ENCODE measurements around the gene CTIF. TPM values are rescaled to one million over a fixed set of nuclear protein-coding genes. Genes with fewer than 3 reads are reported as not detected.

The CTIF gene
- total and polyA plus RNA-seq, 4 donors, result 12.2 to 45.7 (median 32.6) TPM

DNA sequence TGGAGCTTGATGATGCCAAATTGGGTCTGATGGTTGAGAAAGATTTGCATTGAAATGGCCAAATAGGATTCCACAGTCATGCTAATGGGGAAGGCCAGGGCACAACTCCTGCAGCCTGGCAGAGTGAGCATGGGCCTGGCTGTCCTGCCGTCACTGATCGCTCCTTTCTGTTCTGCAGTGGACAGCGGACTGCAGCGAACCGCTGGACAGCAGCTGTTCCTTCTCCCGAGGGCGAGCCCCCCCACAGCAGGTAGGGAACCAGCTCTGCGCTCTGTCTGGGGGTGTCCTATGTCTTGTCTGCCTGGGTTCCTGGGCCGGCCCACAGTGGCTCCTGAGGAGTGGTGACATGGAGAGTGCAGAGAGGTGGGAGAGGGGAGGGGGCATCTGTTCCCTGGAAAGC lies 97.6 kb downstream of the CTIF start:
- Histone ChIP-seq H3K27ac (ENCODE audit: low read depth in 1 of 2, low read length in 1 of 2) (no peak overlapping the region), H3K4me3 (no peak overlapping the region), H3K9me3 (ENCODE audit: control insufficient read depth in 4 of 4, insufficient read depth in 3 of 4, low read length in 3 of 4) (no peaks in the 10 kb centered on the region), H3K4me1 (ENCODE audit: control insufficient read depth in 5 of 5, insufficient read depth in 5 of 5, low read length in 5 of 5) (peaks cover 0 to 2% (median 0%) of the 10 kb centered on the region in 5 donors), H3K27me3 (ENCODE audit: control insufficient read depth in 3 of 3, insufficient read depth in 3 of 3, low read length in 2 of 3) (no peaks in the 10 kb centered on the region), H3K9ac (ENCODE audit: insufficient read depth in 1 of 2, low read length in 2 of 2) (no peak overlapping the region), H3K36me3 (ENCODE audit: control insufficient read depth in 4 of 4, insufficient read depth in 4 of 4, low read length in 4 of 4) (peaks cover 0 to 16% (median 3%) of the 10 kb centered on the region in 4 donors)
- WGBS, 2 donors, result 96 to 97% methylated on average over 9 of the region's 9 CpGs
- ATAC-seq (ENCODE audit: insufficient read depth, low FRiP score) (no peak), DNase-seq (no peak)
- TF ChIP-seq CTCF (IDR thresholded peaks at IDR 0.05; ENCODE audit: control extremely low read depth, extremely low read depth), result no peak

- ATAC-seq (ENCODE audit: insufficient read depth, low FRiP score), result no peak
- WGBS, 2 donors, result 94% methylated on average over 20 of the region's 20 CpGs
- no peak for TF ChIP-seq CTCF (IDR thresholded peaks at IDR 0.05; ENCODE audit: control extremely low read depth, extremely low read depth)
Measured at GRCh38 chr18:48637081-48637990, 98.5 kb downstream of the CTIF start.

GRCh38 chr18:48638451-48638850 lies 99.6 kb downstream of the CTIF start:
- WGBS, 2 donors, result 94 to 97% methylated on average over 8 of the region's 8 CpGs
- DNase-seq, result no peak

More at GRCh38 chr18:48637081-48637990, 98.5 kb downstream of the CTIF start:
- Histone ChIP-seq H3K9ac (ENCODE audit: insufficient read depth in 1 of 2, low read length in 2 of 2) (no peak overlapping the region), H3K9me3 (ENCODE audit: control insufficient read depth in 4 of 4, insufficient read depth in 3 of 4, low read length in 3 of 4) (no peaks in the 10 kb centered on the region), H3K27ac (ENCODE audit: low read depth in 1 of 2, low read length in 1 of 2) (no peak overlapping the region), H3K36me3 (ENCODE audit: control insufficient read depth in 4 of 4, insufficient read depth in 4 of 4, low read length in 4 of 4) (peaks cover 0 to 12% (median 3%) of the 10 kb centered on the region in 4 donors), H3K27me3 (ENCODE audit: control insufficient read depth in 3 of 3, insufficient read depth in 3 of 3, low read length in 2 of 3) (no peaks in the 10 kb centered on the region), H3K4me1 (ENCODE audit: control insufficient read depth in 5 of 5, insufficient read depth in 5 of 5, low read length in 5 of 5) (peaks cover 0 to 2% (median 0%) of the 10 kb centered on the region in 5 donors), H3K4me3 (no peak overlapping the region)
- no peak for DNase-seq

More at GRCh38 chr18:48638451-48638850, 99.6 kb downstream of the CTIF start:
- H3K27me3 ChIP-seq (ENCODE audit: control insufficient read depth in 3 of 3, insufficient read depth in 3 of 3, low read length in 2 of 3), result no peaks in the 10 kb centered on the region
- H3K36me3 ChIP-seq (ENCODE audit: control insufficient read depth in 4 of 4, insufficient read depth in 4 of 4, low read length in 4 of 4), result peaks cover 0 to 12% (median 0%) of the 10 kb centered on the region in 4 donors
- H3K9me3 ChIP-seq (ENCODE audit: control insufficient read depth in 4 of 4, insufficient read depth in 3 of 4, low read length in 3 of 4), result no peaks in the 10 kb centered on the region
- H3K4me3 ChIP-seq, result no peak overlapping the region
- no peak overlapping the region for H3K27ac ChIP-seq (ENCODE audit: low read depth in 1 of 2, low read length in 1 of 2)
- no peak for ATAC-seq (ENCODE audit: insufficient read depth, low FRiP score)
- no peak overlapping the region for H3K9ac ChIP-seq (ENCODE audit: insufficient read depth in 1 of 2, low read length in 2 of 2)
- peaks cover 0 to 2% (median 0%) of the 10 kb centered on the region in 5 donors for H3K4me1 ChIP-seq (ENCODE audit: control insufficient read depth in 5 of 5, insufficient read depth in 5 of 5, low read length in 5 of 5)
- no peak for TF ChIP-seq CTCF (IDR thresholded peaks at IDR 0.05; ENCODE audit: control extremely low read depth, extremely low read depth)
